ENCODE results near the gene PBX1. TPM values are rescaled to one million over a fixed set of nuclear protein-coding genes. Genes with fewer than 3 reads are reported as not detected.

Gene PBX1
- total RNA-seq, 2 donors from 2014 or later: 50.2 to 60.4 TPM

DNA sequence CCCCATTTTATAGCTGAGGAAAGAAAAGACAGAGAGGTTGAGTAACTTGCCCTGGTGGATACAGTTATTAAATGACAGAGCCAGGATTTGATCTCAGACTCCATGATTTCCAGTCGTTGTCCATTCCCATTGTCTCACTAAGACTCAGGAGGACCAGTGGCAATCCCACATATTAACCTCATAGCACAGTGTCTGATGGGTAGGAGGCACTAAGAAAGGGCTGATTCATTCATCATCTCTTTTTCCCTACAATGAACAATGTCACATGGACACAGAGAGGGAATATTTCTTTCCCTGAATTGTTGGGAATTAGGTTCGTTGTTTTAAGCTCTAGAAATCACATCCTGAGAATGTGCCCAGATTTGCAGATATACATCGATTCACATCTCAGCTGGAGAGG is 99.9 kb downstream of the PBX1 start:
- H3K27ac ChIP-seq: peak overlapping the region; percentile 7 to 59
- H3K4me3 ChIP-seq: no peak overlapping the region
- no peaks in the 10 kb centered on the region for H3K27me3 ChIP-seq (replicated peaks; ENCODE audit: insufficient read depth)
- H3K36me3 ChIP-seq: no peaks in the 10 kb centered on the region
- 33% methylated on average over 3 of the region's 3 CpGs for WGBS
- intact Hi-C loops (cut with DNase I): no loop called here
- no peaks in the 10 kb centered on the region for H3K9me3 ChIP-seq
- peaks cover 10% of the 10 kb centered on the region for H3K4me1 ChIP-seq (replicated peaks)
- no peak for TF ChIP-seq POLR2AphosphoS5 (IDR thresholded peaks at IDR 0.05)
- TF ChIP-seq POLR2A (IDR thresholded peaks at IDR 0.05): no peak
- TF ChIP-seq, protein P1, sequence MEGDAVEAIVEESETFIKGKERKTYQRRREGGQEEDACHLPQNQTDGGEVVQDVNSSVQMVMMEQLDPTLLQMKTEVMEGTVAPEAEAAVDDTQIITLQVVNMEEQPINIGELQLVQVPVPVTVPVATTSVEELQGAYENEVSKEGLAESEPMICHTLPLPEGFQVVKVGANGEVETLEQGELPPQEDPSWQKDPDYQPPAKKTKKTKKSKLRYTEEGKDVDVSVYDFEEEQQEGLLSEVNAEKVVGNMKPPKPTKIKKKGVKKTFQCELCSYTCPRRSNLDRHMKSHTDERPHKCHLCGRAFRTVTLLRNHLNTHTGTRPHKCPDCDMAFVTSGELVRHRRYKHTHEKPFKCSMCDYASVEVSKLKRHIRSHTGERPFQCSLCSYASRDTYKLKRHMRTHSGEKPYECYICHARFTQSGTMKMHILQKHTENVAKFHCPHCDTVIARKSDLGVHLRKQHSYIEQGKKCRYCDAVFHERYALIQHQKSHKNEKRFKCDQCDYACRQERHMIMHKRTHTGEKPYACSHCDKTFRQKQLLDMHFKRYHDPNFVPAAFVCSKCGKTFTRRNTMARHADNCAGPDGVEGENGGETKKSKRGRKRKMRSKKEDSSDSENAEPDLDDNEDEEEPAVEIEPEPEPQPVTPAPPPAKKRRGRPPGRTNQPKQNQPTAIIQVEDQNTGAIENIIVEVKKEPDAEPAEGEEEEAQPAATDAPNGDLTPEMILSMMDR (IDR thresholded peaks at IDR 0.05): no peak
- DNase-seq (ENCODE audit: low spot score): no peak

DNA sequence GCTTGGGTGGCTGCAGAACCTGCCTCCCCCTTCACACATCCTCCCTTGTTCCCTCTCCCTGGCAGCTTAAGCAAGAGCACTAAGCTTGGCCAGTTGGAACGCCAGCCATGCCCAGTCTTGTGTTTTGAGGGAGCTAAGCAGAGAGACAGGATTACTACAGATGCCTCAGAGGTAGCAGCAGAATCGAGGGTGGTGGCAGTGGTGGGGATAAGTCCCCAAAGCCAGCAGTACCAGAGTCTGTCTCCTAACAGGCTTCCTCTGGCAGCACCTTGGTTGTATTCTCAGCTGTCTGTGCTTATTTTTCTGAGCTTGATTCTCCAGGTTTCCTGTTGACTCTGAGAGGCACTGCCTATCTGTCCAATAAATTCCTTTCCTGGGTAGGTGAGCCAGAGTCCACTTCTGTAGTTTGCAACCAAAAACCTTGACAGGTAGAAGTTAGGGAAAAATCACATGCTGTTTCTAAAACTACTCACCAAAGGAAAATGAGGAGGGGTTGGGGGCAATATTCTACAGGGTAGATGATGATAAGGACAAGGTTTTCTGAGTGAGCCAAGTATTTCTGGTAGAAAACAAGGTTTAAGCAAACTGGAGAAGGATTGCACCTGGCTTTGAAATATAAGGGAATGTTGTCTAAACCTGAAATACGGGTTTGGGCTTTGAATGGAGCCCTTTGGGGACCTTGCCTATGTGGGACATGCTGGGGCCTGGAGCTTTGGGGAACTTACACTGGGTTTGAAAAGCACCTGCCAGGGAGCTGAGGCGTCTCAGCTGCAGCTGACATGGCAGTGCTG is 100.8 kb downstream of the PBX1 start:
- H3K4me3 ChIP-seq: no peak overlapping the region
- DNase-seq (ENCODE audit: low spot score): peak; percentile 90
- TF ChIP-seq POLR2AphosphoS5 (IDR thresholded peaks at IDR 0.05) (peak; percentile 60), POLR2A (IDR thresholded peaks at IDR 0.05) (no peak)
- peak overlapping the region; percentile 7 to 59 for H3K27ac ChIP-seq
- no peaks in the 10 kb centered on the region for H3K9me3 ChIP-seq
- no peaks in the 10 kb centered on the region for H3K27me3 ChIP-seq (replicated peaks; ENCODE audit: insufficient read depth)
- WGBS: 18% methylated on average over 4 of the region's 4 CpGs
- intact Hi-C loops (cut with DNase I): no loop called here
- peaks cover 10% of the 10 kb centered on the region for H3K4me1 ChIP-seq (replicated peaks)
- H3K36me3 ChIP-seq: no peaks in the 10 kb centered on the region

DNA sequence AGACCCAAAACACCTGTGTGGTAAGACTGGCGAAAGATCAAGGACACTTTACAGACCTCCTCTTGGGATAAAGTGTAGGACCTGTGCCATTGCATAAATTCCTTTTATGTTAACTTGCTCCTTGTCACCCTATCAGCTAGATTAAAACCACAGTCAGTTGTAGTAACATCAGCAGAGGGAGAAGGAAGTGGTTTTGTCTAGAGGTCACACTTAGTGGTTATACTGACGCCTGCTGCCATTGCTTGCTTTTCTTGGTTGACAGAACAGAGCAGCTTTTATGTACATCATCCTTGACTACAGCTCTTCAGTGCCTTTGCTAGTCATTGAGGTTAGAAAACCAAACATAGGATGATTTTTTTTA is 101.4 kb downstream of the PBX1 start:
- no peak overlapping the region for H3K4me3 ChIP-seq
- no peak for DNase-seq (ENCODE audit: low spot score)
- peak overlapping the region in 1 of 2 donors; percentile 59 for H3K27ac ChIP-seq
- H3K36me3 ChIP-seq: no peaks in the 10 kb centered on the region
- no peaks in the 10 kb centered on the region for H3K9me3 ChIP-seq
- H3K27me3 ChIP-seq (replicated peaks; ENCODE audit: insufficient read depth): no peaks in the 10 kb centered on the region
- H3K4me1 ChIP-seq (replicated peaks): peaks cover 10% of the 10 kb centered on the region
- TF ChIP-seq, protein P1 (IDR thresholded peaks at IDR 0.05): peak in 1 of 4 experiments; percentile 15
- peak; percentile 31 for TF ChIP-seq POLR2AphosphoS5 (IDR thresholded peaks at IDR 0.05)
- no peak for TF ChIP-seq POLR2A (IDR thresholded peaks at IDR 0.05)
- 25% methylated on average over 2 of the region's 2 CpGs for WGBS
- intact Hi-C loops (cut with DNase I): no loop called here

DNA sequence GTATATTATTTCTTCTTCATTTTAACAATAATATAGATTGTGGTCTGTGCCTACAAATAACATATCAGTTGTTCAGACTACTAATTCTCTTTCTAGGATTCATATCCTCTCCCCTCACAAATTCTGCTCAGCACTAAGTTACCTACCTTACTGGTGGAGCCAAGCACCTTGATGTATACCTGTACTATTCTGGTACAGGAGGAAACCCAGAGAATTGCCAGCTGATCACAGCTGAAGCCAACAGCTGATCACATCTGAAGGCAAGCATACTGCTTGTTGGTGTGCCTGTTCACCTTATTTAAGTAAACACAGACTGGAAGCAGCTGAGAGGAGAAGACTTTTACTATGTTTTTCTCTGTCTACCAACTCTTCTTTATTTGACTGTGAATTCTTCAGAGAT is 101.8 kb downstream of the PBX1 start:
- Histone ChIP-seq H3K27ac (peak overlapping the region in 1 of 2 donors; percentile 59), H3K27me3 (replicated peaks; ENCODE audit: insufficient read depth) (no peaks in the 10 kb centered on the region), H3K4me3 (no peak overlapping the region), H3K4me1 (replicated peaks) (peaks cover 10% of the 10 kb centered on the region), H3K9me3 (no peaks in the 10 kb centered on the region), H3K36me3 (no peaks in the 10 kb centered on the region)
- DNase-seq (ENCODE audit: low spot score): no peak
- intact Hi-C loops (cut with DNase I): no loop called here
- TF ChIP-seq POLR2A (IDR thresholded peaks at IDR 0.05): no peak
- TF ChIP-seq POLR2AphosphoS5 (IDR thresholded peaks at IDR 0.05): no peak
- TF ChIP-seq, protein P1 (IDR thresholded peaks at IDR 0.05): no peak

DNA sequence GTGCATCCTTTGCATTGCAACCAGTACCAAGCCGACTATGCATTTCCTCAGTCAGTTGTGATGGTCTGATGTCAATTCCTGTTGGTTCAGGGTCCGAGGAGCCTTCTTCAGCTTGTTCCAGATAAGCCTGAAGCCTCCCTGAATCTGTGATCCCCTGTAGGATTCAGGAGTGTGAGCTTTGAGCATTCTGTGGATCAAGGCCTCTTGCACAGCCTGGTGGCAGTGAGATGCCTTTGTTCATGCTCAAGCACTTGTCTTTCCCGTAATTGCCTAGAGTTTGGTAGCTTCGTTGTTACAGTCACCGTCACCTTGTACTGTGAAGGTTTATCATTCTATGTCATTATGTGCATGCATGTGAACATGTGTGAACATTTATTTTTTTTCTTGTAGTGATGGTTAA is 103.5 kb downstream of the PBX1 start:
- Histone ChIP-seq H3K36me3 (no peaks in the 10 kb centered on the region), H3K4me3 (no peak overlapping the region), H3K27me3 (replicated peaks; ENCODE audit: insufficient read depth) (no peaks in the 10 kb centered on the region), H3K4me1 (replicated peaks) (peaks cover 10% of the 10 kb centered on the region), H3K9me3 (no peaks in the 10 kb centered on the region), H3K27ac (no peak overlapping the region)
- no peak for DNase-seq (ENCODE audit: low spot score)
- TF ChIP-seq POLR2AphosphoS5 (IDR thresholded peaks at IDR 0.05): no peak
- no peak for TF ChIP-seq POLR2A (IDR thresholded peaks at IDR 0.05)
- TF ChIP-seq, protein P1 (IDR thresholded peaks at IDR 0.05): no peak
- intact Hi-C loops (cut with DNase I): no loop called here
- WGBS: 83% methylated on average over 5 of the region's 5 CpGs
